Measurements from ENCODE around the gene SORL1-AS1.

Gene SORL1-AS1

GRCh38 chr11:121465709-121466062 lies 12.9 kb upstream of the SORL1-AS1 start (continued):
- TF ChIP-seq RFX5 (IDR thresholded peaks at IDR 0.05; ENCODE audit: low read length): no peak

- H3F3A ChIP-seq (replicated peaks; ENCODE audit: insufficient read depth): peaks cover 19% of the 10 kb centered on the region
- H3K27me3 ChIP-seq (ENCODE audit: insufficient read depth): no peaks in the 10 kb centered on the region
- ChIA-PET POLR2A (no interaction called here), CTCF (interaction anchor here (0.7 to 5.0 kb wide), 4 partner anchors 10 to 127 kb away, joined by 3 to 29 read pairs (median 4); partner anchors contain the start of genes SORL1 and SORL1-AS1)
- WGBS (ENCODE audit: low lambda C conversion rate): 8% methylated on average over 4 of the region's 11 CpGs
- no peak overlapping the region for H3K9ac ChIP-seq
- peaks cover 35 to 36% of the 10 kb centered on the region in 2 experiments for H3K4me1 ChIP-seq (ENCODE audit: control insufficient read depth in 1 of 2, insufficient read depth in 2 of 2, low read depth in 1 of 2, low read length in 1 of 2)
- H4K20me1 ChIP-seq (ENCODE audit: insufficient read depth): no peaks in the 10 kb centered on the region
- H3K9me3 ChIP-seq: no peaks in the 10 kb centered on the region
- H3K36me3 ChIP-seq (replicated peaks in 1 of 2; ENCODE audit: control insufficient read depth in 1 of 2, insufficient read depth in 2 of 2, low read length in 1 of 2): no peaks in the 10 kb centered on the region
- no peaks in the 10 kb centered on the region for H3K79me2 ChIP-seq (ENCODE audit: insufficient read depth)
- H3K4me2 ChIP-seq: peak overlapping the region; percentile 56
- H2AFZ ChIP-seq (ENCODE audit: low read depth): no peak overlapping the region
- DNase-seq: peak; percentile 78
- peak overlapping the region; percentile 34 to 74 for H3K27ac ChIP-seq (ENCODE audit: low read depth in 2 of 2, low read length in 1 of 2)
- no peak overlapping the region for H3K4me3 ChIP-seq (ENCODE audit: low read depth in 2 of 2, low read length in 1 of 2)
- no peaks in the 10 kb centered on the region for H3K9me2 ChIP-seq
- TF ChIP-seq RXRA (IDR thresholded peaks at IDR 0.05; ENCODE audit: borderline replicate concordance, low read depth): peak; percentile 69; the same call in 1 of the 2 replicates
- no peak for TF ChIP-seq NRF1 (IDR thresholded peaks at IDR 0.05; ENCODE audit: low read depth, low read length)
- 0 out of 2 replicates have a peak, but pooled peaks have one; percentile 9 for TF ChIP-seq USF1 (IDR thresholded peaks at IDR 0.05; ENCODE audit: borderline replicate concordance, low read depth)
- TF ChIP-seq RFX5 (IDR thresholded peaks at IDR 0.05; ENCODE audit: low read length): no peak
- no peak; the same call in 1 of the 2 replicates for TF ChIP-seq RAD21 (IDR thresholded peaks at IDR 0.05; ENCODE audit: low read length)
- peak; percentile 84 for TF ChIP-seq POLR2AphosphoS5 (IDR thresholded peaks at IDR 0.05; ENCODE audit: low read depth, low read length)
- TF ChIP-seq USF2 (IDR thresholded peaks at IDR 0.05; ENCODE audit: borderline replicate concordance, low read depth, low read length): no peak
- TF ChIP-seq FOXM1 (IDR thresholded peaks at IDR 0.05; ENCODE audit: low read depth): peak; percentile 67; the same call in 1 of the 2 replicates
- TF ChIP-seq RCOR1 (IDR thresholded peaks at IDR 0.05; ENCODE audit: low read length): peak; percentile 51; the same call in 1 of the 2 replicates
- peak; percentile 98 for TF ChIP-seq JUND (IDR thresholded peaks at IDR 0.05)
- TF ChIP-seq FOXJ3 (CRISPR knock-in tag; IDR thresholded peaks at IDR 0.05): 0 out of 2 replicates have a peak, but pooled peaks have one; percentile 56
- peak; percentile 33 for TF ChIP-seq CHD2 (IDR thresholded peaks at IDR 0.05; ENCODE audit: low read length, partially characterized antibody)
- no peak for TF ChIP-seq IRF3 (IDR thresholded peaks at IDR 0.05; ENCODE audit: low read depth, low read length)
- peak; percentile 14; the same call in 1 of the 2 replicates for TF ChIP-seq SMC3 (IDR thresholded peaks at IDR 0.05; ENCODE audit: low read depth, low read length)
- 0 out of 2 replicates have a peak, but pooled peaks have one; percentile 73 for TF ChIP-seq ZBTB33 (IDR thresholded peaks at IDR 0.05; ENCODE audit: borderline replicate concordance, low read depth)
- peak; percentile 76 to 92 for TF ChIP-seq EP300 (IDR thresholded peaks at IDR 0.05; ENCODE audit: borderline replicate concordance in 1 of 2, low read depth in 1 of 2, low read length in 1 of 2)
- TF ChIP-seq CTCF (IDR thresholded peaks at IDR 0.05): no peak
- TF ChIP-seq MEF2A (IDR thresholded peaks at IDR 0.05; ENCODE audit: borderline replicate concordance, low read depth): peak; percentile 71; the same call in 1 of the 2 replicates
- 0 out of 2 replicates have a peak, but pooled peaks have one; percentile 32 for TF ChIP-seq REST (IDR thresholded peaks at IDR 0.05; ENCODE audit: low read depth, low read length)
- TF ChIP-seq TEAD4 (IDR thresholded peaks at IDR 0.05; ENCODE audit: borderline replicate concordance, insufficient read depth): peak; percentile 87
These were observed 11.7 kb upstream of the SORL1-AS1 start for GRCh38 chr11:121464352-121464946.

Data from SK-N-SH (cell line).